HG03103 (cell line): ENCODE data around the gene UNC5CL.
"Not testable (repeated sequence)": the region's sequence is repeated elsewhere in the genome, so short reads cannot be mapped to it uniquely, and the experiment has no call there.

Experiments used
- ATAC-seq: cut with Tn5 transposase; IDR thresholded peaks from one replicate; pipeline ENCODE4 v1.9.1; 2021; ENCODE audit warnings: low read depth; ENCODE audit not compliant: unreplicated experiment

Gene UNC5CL

DNA sequence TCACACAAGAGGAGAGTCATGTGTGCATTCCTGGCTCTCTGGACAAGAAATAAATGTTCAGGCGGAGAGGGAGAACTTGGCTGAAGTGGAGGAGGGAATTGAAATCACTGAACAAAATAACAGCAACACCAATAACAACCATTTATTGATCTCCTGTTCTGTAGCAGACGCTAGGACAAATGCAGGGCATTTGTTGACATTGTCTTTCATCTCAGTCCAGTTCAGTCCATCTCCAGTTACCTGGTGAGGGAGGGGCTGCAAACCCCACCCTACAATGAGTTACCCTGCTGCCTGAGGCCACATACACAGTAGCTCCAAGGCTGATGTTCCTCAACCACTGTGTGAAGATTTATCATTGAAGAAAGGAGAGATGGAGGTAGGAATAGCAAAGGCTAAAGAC, 27.3 kb downstream of the UNC5CL start:
- ATAC-seq: no peak

- no peak for ATAC-seq
Measured at GRCh38 chr6:41009669-41010068, 29.4 kb downstream of the UNC5CL start.

GRCh38 chr6:41008011-41008410, 31.0 kb downstream of the UNC5CL start:
- no peak for ATAC-seq

- ATAC-seq: not testable (repeated sequence)
Measured at GRCh38 chr6:41006980-41007379, 32.0 kb downstream of the UNC5CL start.

DNA sequence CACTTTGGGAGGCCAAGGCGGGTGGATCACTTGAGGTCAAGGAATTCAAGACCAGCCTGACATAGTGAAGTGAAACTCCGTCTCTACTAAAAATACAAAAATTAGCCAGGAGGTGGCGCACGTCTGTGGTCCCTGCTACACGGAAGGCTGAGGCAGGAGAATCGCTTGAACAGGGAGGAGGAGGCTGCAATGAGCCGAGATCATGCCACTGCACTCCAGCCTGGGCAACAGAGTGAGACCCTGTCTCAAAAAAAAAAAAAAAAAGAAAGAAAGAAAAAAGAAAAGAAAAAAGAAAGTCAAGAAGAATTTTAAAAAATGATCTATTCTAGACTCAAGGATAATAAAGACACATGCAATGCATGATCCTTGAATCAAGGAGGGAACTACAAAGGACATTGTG, 32.8 kb downstream of the UNC5CL start:
- ATAC-seq: not testable (repeated sequence)

- no peak for ATAC-seq
Measured at GRCh38 chr6:41002168-41002567, 36.9 kb downstream of the UNC5CL start.

DNA sequence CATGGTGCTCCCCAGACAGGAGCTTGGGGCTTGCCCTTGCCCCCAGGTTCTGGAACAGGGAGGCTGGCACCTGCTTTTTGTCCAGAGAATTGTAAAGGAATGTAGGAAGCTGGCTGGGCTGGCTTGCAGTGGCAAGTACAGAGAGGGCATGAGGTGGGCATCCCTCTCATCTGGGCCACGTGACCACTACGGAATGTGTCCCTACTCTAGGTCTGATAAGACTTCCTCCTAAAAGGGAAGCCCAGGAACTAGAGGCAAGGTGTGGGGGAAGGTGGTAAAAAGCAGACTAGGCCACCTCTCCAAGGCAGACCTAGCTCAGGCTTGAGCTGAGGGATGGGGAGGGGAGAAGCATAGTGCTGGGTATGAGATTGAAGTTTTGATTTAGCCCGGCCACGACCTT, 38.8 kb downstream of the UNC5CL start:
- no peak for ATAC-seq

DNA sequence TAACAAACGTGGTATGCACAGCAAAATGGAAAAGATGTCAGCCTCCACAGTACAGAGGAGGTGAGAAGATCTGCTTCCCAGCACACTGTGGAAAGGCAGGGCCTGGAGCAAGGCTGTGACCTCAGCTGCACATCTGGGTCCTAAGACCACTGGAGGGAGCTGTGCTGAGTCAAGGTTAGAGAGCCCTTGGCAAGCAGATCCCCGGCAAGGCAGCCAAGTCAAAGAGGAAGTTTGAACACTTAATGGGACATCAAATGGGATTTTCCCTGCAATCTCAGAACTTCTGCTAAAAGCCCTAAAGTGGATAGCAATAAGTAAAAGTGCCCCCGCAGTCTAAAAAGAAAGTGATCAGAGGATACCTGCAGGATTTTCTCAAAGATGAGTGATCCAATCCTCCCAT, 39.5 kb downstream of the UNC5CL start:
- ATAC-seq: no peak

DNA sequence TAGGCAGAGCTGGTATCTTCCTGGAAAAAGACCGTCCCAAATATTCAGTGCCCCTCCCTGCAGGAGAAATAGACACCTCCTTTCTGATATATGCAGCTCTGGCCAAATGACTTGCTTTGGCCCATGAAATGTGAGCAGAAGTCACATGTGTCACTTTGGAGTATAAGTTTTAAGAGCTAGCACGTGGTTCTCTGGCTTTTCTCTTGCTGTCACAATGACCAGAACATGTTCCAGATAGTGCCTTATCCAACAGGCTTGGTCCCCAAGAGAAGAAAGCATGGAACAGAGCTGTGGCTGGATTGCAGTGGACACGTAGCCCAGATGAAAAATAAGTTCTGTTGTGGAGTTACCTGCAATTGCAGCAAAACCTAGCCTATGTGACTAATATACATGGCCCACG, 40.4 kb downstream of the UNC5CL start:
- no peak for ATAC-seq

DNA sequence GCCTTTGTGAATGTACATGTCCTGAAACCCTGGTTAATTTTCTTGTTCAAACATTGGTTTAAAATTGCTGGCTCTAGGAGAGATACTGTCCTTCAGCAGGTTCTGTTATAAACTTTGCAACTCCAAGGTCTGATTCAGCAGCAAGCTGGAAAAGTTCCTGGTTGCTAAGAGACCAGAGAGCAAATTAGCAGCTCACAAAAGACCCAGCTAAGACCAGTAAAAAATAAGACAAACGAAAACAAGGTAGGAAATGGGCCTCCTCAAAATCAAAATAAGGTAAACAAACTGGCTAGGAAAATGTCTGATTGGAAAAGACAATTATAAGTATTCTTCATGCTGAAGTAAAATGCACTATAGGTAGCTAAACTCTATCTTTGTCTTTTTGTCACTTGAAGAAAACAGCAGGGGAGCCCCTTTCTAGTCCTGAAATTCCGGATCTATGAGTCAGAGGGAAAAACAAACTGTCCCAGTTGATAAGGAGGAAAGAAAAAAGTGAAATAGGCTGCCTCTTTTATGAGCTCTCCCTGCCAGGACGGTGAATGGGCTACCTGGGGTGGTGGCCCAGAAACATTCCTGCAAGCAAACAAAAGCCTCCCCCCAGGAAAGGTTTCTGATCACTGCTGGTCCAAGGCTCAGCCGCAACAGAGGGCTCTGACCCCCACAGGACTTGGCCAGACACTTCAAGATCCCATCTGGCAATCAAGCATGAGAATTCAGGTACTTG, 41.6 kb downstream of the UNC5CL start:
- ATAC-seq: no peak

GRCh38 chr6:40996591-40997233, 42.3 kb downstream of the UNC5CL start:
- no peak for ATAC-seq

GRCh38 chr6:40992746-40993145, 46.3 kb downstream of the UNC5CL start:
- ATAC-seq: no peak

- ATAC-seq: no peak
Measured at GRCh38 chr6:40990301-40990700, 48.7 kb downstream of the UNC5CL start.

DNA sequence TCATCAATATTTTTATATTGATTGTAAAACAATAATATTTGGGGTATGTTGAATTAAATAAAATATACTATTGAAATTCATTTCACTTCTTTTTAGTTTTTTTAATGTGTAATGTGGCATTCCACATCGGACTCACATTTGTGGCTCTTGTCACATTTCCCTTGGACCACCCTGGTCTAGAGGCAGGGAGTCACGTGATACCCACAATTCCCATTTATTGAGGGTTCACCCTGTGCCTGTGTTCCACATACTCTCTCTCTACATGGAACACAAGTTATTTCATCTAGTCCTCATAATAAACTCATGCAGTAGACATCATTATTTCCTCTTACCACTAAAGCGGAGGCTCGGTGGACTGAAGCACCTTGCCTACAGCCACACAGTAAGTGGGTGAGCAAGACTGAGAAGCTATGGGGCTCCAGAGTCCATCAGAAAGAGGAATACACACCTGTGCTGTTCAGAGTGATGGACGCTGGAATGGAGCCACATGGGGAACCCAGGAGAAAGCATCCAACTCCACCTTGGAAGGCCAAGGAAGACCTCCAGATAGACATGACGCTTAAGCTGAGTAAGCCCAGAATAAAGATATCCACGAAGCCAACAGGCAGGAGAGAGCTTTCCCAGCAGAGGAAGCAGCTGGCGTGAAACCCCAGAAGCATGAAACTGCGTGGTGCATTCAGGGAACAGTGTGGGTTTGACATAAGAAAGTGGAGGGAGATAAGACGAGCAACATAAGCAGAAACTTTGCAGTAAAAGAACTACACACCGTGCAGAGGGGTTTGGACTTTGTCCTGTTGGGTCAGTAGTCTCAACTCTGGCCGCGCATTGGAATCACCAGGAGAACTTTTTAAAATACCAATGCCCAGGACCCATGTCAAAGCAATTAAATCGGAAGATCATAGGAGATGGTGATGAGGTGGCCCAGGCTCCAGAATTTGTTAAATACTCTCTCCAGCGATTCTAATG, 49.5 kb downstream of the UNC5CL start:
- ATAC-seq: no peak

GRCh38 chr6:40988634-40989033, 50.4 kb downstream of the UNC5CL start:
- no peak for ATAC-seq

DNA sequence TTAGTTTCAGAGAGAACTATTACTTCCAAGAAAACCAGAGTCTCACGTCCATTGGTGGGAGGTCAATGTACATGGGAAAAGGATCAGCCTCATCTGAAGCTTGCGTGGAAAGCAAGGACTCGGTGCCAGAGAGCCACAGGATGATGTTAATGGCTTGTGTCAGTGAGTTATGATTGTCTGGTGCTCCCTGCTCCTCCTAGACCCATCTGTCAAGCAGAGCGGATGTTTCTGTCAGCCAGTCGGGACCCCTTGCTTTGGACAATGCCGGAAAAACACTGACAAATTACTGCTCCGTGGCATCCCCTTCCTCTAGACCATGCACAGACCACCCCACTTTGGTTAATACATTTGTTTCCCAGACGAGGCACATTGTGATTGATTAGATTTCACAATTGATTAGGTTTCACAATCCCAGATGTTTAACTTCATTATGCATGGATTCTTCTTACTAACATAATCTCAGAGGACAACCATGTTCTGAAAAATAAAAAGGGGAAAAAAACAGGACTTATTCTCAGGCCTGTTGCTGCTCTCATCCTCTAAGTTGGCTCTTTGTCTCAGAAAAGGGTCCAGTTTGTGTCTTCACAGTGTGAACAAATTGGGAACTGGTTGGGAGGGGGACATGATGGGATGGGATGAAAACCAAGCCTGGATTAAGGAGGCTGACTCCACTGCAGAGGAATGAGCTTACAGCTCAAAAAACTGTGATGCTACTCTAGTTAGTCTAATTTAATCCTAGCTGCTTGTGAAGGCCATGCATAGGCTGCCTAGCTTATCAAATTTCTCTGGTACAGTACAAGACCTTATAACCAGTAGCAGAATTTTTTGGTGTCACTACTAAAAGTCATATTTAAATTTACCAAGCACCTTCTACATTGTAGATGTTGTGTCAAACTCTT, 51.9 kb downstream of the UNC5CL start:
- no peak for ATAC-seq

- ATAC-seq: no peak
Measured at GRCh38 chr6:40986364-40986763, 52.7 kb downstream of the UNC5CL start.

DNA sequence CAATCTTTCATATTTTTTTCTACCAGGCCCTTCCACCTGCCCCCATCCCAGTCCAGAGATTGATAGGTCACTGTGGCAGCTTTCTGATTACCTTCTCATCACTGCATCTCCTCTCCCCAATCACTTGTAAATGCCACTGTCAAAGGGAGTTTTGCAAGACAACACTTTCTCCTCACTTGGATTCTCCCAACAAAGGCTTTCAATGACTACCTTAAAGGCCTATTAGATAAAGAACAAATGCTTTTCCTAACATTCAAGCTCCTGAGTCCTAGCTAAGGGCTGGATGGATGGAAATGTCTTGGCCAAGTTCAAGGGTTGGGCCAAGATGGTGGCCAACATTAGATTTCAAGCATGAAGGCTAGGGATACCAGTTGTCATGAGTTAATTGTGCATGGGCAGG, 55.3 kb downstream of the UNC5CL start:
- no peak for ATAC-seq

- no peak for ATAC-seq
Measured at GRCh38 chr6:40982917-40983316, 56.1 kb downstream of the UNC5CL start.

DNA sequence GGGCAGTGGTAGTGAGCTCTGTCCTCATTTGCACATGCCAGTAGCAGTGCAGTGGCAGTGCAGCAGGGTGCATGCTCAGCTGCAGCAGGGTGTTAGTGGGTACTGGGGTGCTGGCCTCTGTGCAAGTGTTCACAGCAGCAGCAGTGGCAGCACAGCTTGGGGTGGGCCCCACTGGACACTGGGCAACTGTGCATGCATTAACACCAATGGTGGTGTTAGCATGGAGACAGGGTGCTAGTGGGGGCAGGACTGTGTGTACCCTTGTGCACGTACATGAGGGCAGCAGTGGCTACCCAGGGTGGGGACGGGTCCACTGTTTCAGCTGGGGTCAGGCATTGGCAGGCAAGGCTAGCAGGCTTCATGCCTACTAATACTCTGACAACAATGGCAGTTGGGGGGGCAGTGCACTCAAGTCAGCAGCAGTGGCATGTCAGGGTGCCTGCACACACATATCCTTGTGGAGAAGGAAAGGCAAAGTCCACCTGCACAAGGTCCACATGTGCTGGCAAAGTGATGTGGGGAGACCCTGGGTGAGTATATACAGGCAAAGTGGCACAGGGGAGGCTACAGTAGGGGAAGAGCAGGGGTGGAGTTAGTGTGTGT, 60.2 kb downstream of the UNC5CL start:
- ATAC-seq: no peak
